SK-N-MC (cell line): ENCODE data around the gene OTOF.

ENCODE experiments used
- DNase-seq: peaks from one replicate; pipeline ENCODE4 v3.0.0-alpha.2; 2011; ENCODE audit warnings: low read depth, low spot score
- H3K27ac ChIP-seq: fragments of 200-600 bp; sonication (generic); 2 replicates; pipeline ENCODE4 v1.5.1; 2016; ENCODE audit warnings: mixed run types
- H3K36me3 ChIP-seq: fragments of 200-600 bp; sonication (generic); 2 replicates; pipeline ENCODE4 v1.6.1; 2017; ENCODE audit warnings: antibody characterized with exemption, low read length, mixed read lengths; ENCODE audit not compliant: insufficient read depth
- H3K4me3 ChIP-seq: fragments of 200-600 bp; sonication (generic); 2 replicates; pipeline ENCODE4 v1.5.1; 2016
- H3K9ac ChIP-seq: fragments of 200-600 bp; sonication (generic); 2 replicates; pipeline ENCODE4 v1.8.0; 2017; ENCODE audit warnings: mixed run types, mixed read lengths; ENCODE audit not compliant: insufficient read length
- H3K9me3 ChIP-seq: fragments of 200-600 bp; sonication (generic); 2 replicates; pipeline ENCODE4 v1.6.1; 2017; ENCODE audit warnings: low read depth, mild to moderate bottlenecking, antibody characterized with exemption, low read length, moderate library complexity, mixed read lengths
- EZH2 ChIP-seq: fragments of 200-600 bp; sonication (generic); IDR thresholded peaks from one replicate; pipeline ENCODE4 v1.6.1; 2017; ENCODE audit warnings: antibody characterized with exemption
- FOXP2 ChIP-seq: optimal IDR thresholded peaks from 2 replicates; pipeline ENCODE3; 2011; ENCODE audit warnings: mild to moderate bottlenecking, moderate library complexity; ENCODE audit not compliant: insufficient read depth; ENCODE audit errors: extremely low read length, control extremely low read depth
- POLR2AphosphoS5 ChIP-seq: IDR thresholded peaks from 2 replicates; pipeline ENCODE4 v1.6.1; 2012; ENCODE audit warnings: mild to moderate bottlenecking, low read depth, low read length, borderline replicate concordance

The OTOF gene

DNA sequence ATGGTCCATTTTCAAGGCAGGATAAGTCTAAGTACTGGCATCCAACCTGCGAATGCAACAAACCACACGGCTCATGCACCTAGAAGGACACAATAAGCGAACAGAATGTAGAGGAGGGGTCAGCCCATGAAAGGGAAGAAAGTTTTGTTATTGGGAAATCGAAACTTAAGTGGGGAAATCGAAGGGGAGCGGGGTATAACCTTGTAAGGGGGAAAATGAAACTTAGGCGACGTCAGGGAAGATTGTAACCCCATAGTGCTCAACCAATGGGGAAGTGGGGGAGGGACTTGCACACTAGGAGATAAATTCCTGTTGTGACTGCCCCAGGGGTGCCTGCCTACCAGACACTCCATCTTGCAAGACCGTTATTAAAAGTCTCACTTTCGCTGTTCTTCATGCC is 15.6 kb upstream of the OTOF start:
- Histone ChIP-seq H3K27ac (no peak overlapping the region), H3K36me3 (no peaks in the 10 kb centered on the region), H3K9ac (no peak overlapping the region), H3K4me3 (no peak overlapping the region), H3K9me3 (no peaks in the 10 kb centered on the region)
- TF ChIP-seq POLR2AphosphoS5 (no peak), EZH2 (no peak), FOXP2 (no peak)
- no peak for DNase-seq

DNA sequence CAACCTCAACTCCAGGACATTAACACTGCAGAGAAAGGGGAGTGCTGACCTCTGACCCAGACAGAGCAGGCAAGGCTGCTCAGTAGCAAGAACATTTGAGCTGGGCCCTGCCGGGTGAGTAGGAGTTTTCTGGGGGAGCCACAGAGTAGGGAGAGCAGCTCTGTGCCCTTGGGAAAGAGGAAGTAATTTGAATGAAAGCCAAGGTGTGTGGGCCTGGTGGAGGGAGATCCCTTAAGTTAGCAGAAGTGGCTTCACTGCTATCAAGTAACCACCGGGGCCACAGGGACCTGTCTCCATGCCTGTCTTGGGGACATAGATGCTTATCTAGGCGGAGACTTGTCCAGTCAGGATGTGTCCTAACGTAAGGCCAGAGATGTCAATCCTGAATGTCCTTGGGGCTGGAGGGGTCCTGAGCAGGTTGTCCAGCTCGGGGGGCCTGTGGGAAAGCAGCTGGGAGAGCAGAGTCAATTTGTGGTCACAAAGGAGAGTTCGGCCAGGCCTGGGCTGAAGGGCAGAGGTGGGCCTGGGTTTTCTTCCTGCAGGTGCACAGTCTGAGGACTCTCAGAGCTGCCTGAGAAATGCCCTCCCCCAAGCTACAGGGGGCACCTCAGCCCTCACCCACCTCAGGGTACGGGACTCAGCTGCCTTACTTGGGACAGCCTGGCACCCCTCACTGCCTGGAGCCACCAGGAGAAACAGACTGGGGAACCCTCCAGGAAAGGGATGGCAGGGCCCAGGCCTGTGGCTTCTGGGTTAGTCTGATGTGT is 15.0 kb upstream of the OTOF start:
- Histone ChIP-seq H3K36me3 (no peaks in the 10 kb centered on the region), H3K9ac (no peak overlapping the region), H3K4me3 (no peak overlapping the region), H3K9me3 (no peaks in the 10 kb centered on the region), H3K27ac (no peak overlapping the region)
- TF ChIP-seq FOXP2 (no peak), POLR2AphosphoS5 (no peak), EZH2 (no peak)
- no peak for DNase-seq

DNA sequence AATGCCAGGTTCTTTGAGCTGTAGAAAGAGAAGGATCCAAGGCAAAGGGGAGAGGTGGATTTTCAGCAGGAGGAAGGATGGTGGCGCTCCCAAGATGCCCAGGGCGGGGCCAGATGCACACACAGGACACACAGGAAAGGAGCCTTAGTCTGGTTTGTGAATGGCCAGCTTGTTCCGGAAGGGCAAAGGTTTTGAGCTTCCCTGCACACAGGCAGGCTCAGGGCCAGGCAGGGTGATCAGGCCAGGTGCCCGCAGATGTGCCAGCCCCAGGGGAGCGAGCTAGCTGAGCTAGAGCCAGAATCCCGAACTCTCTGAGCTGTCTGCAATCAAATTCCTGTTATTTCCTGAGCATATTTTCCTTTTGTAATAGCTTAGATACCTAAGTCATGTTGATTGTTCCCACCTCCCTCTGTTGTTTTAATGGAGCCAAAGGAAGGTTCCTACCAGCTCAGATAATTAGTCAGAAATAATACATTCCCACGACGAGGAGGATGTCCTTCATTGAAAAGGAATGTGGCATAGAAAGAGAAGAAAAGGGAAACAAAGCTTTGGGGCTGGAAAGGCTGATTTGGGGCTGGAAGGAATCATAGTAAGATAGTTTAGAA is 13.7 kb upstream of the OTOF start:
- DNase-seq, result no peak
- Histone ChIP-seq H3K9ac (no peak overlapping the region), H3K9me3 (no peaks in the 10 kb centered on the region), H3K36me3 (no peaks in the 10 kb centered on the region), H3K4me3 (no peak overlapping the region), H3K27ac (no peak overlapping the region)
- TF ChIP-seq FOXP2, result no peak
- no peak for TF ChIP-seq EZH2
- no peak for TF ChIP-seq POLR2AphosphoS5

DNA sequence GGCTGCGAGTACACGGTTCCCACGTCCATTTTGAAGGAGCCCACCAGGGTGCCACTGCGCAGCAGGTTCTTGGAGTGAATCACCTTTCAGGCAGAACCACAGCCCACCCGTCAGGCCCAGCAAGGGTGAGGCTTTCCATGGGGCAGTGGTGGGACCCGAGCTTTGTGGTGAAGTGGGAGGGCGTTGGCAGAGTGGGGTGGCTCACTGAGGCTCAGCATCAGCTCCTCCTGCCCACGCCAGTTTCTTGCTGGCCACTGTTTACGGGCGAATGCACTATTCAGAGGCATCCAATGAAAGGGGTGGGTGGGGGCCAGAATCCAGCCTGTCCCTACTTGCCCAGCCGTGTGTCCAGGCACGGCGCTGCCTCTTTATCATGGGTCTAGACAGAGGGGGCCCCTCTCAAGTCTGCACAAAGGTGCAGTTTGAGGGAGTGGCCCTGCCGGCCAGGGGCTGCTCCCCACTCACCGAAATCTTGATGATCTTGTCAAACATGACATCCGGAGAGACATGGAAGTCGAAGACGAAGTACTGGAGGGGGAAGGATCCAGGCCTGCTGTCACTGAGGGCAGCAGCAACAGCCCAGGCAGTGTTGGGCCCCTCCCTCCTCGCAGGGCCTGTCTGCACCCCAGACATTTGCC is 11.4 kb upstream of the OTOF start:
- no peak overlapping the region for H3K4me3 ChIP-seq
- H3K9me3 ChIP-seq, result no peaks in the 10 kb centered on the region
- H3K9ac ChIP-seq, result no peak overlapping the region
- H3K36me3 ChIP-seq, result no peaks in the 10 kb centered on the region
- TF ChIP-seq POLR2AphosphoS5 (no peak), FOXP2 (no peak), EZH2 (no peak)
- no peak for DNase-seq
- no peak overlapping the region for H3K27ac ChIP-seq

DNA sequence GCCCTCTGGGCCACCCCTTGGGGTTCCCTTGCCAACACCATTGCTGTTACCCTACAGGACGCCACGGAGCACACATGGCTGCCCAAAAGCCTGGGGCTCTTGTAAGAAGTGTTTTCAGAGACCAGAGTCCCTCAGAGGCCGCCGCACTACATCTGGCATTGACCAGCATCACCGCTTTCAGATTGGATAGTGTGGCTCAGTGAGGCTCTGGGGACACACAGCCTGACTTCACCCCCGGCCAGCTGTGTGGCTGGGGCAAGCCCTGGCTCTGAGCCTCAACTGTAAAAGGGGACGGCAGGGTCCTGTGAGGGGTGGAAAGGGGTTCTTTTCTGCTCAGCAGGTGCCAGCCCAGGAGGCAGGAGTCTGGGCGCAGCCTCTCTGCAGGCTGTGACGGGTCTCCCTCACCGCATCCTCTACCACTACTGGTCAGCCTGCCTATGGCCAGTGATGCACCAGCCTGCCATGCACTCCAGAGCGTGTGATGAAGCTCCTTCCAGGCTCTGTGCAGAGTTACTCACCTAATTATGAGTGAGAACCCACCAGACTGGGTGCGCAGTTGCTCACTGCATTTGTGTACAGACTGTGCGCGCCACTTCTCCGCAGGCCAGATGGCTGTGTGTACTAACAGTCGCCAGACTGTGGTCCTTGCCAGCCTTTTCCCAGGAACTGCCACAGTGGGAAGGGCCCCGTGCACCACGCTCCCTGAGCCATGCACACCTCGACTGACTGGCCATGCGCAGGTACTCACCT is 10.7 kb upstream of the OTOF start:
- no peak overlapping the region for H3K9ac ChIP-seq
- H3K9me3 ChIP-seq, result no peaks in the 10 kb centered on the region
- TF ChIP-seq EZH2, result no peak
- no peak for TF ChIP-seq POLR2AphosphoS5
- H3K36me3 ChIP-seq, result no peaks in the 10 kb centered on the region
- no peak for DNase-seq
- H3K4me3 ChIP-seq, result no peak overlapping the region
- H3K27ac ChIP-seq, result no peak overlapping the region

DNA sequence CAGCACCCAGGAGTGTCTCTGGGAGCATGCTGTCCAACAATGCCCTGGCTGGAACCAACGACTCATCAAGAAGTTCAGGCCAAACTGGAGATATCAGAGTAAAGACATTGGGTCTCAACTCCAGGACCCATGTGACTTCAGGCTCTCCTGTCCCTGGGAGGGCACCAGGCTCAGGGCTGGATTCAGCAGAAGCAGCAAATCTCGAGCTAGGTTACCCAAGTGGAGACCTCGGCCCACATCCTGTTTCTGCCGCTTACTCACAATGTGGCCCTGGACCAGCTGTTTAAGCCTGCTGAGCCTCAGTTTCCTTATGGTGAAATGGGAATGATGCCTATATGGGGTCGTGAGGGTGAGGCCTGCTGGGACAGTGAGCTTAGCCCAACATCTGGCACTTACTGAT is 9.3 kb upstream of the OTOF start:
- Histone ChIP-seq H3K4me3 (no peak overlapping the region), H3K9ac (no peak overlapping the region)
- no peak for TF ChIP-seq POLR2AphosphoS5
- no peak for TF ChIP-seq EZH2
- TF ChIP-seq FOXP2, result no peak

DNA sequence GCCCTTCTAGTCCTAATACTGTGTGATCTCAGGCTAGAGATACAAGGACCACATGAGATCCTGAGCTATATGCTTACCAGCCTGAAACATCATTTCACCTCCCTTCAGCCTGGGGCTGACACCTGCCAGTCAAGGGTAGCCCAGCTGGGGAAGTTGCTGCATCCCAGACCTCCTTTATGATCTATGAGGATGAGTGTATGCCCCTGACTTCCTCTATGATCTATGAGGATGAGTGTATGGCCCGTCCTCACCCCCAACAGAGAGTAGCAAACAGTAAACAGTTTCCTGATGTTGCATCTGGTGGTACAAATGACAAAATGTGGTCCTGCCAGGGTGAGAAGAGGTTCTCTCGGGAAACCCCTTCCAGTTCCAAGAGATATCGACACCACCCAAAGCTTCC is 8.9 kb upstream of the OTOF start:
- H3K27ac ChIP-seq, result no peak overlapping the region
- DNase-seq, result no peak
- TF ChIP-seq FOXP2, result no peak
- TF ChIP-seq POLR2AphosphoS5, result no peak
- TF ChIP-seq EZH2, result no peak
- H3K9me3 ChIP-seq, result no peaks in the 10 kb centered on the region
- no peak overlapping the region for H3K9ac ChIP-seq
- no peaks in the 10 kb centered on the region for H3K36me3 ChIP-seq
- no peak overlapping the region for H3K4me3 ChIP-seq

More for the DNA sequence above, 9.3 kb upstream of the OTOF start:
- DNase-seq, result no peak
- Histone ChIP-seq H3K9me3 (no peaks in the 10 kb centered on the region), H3K27ac (no peak overlapping the region), H3K36me3 (no peaks in the 10 kb centered on the region)

DNA sequence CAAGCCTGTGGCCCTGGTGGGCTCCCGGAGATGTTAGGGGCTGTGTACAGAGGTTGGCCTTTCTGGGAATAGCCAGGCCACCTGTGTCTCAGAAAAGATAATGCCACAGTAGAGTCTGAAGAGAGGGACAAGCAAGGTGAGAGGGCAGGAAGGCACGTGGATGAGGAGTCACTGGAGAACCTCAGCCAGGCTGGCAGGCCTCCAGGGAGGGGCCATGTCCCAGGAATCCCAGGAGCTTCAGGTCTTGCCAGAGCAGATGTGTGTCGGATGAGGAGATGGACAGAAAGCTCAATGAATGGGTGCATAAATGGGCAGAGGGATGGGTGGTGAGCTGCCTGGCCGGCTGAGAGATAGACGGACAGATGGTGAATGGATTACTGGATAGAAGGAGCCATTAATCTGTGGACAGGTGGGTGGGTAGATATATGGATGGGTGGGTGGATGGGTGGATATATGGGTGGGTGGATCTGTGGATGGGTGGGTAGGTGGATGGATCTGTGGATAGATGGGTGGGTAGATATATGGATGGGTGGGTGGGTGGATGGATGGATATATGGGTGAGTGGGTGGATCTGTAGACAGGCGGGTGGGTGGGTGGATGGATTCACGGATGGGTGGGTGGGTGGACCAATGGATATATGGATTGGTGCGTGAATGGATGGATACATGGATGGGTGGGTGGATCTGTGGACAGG is 7.9 kb upstream of the OTOF start:
- Histone ChIP-seq H3K4me3 (no peak overlapping the region), H3K9ac (no peak overlapping the region), H3K9me3 (no peaks in the 10 kb centered on the region), H3K27ac (no peak overlapping the region), H3K36me3 (no peaks in the 10 kb centered on the region)
- DNase-seq, result no peak
- TF ChIP-seq EZH2 (no peak), POLR2AphosphoS5 (no peak), FOXP2 (no peak)

DNA sequence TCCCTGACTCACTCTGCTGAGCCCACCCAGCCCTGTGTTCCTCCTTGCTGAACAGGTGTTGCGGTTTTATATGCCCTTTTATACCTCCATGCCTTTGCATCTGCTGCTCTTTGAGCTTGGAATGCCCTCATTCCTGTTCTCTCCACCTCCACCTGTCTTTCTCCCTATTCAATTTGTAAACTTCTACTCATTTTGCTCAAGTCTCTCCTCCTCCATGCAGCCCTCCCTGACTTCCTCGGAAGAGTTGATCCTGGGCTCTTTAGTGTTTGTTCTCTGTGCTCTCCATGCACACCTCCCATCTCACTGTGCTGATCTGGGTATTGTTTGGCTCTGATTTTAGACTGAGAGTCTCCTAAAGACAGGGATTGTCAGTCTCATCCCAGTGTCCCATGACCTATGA is 7.2 kb upstream of the OTOF start:
- H3K9me3 ChIP-seq, result no peaks in the 10 kb centered on the region
- no peak overlapping the region for H3K27ac ChIP-seq
- H3K4me3 ChIP-seq, result no peak overlapping the region
- H3K36me3 ChIP-seq, result no peaks in the 10 kb centered on the region
- DNase-seq, result no peak
- TF ChIP-seq FOXP2 (no peak), POLR2AphosphoS5 (no peak), EZH2 (no peak)
- H3K9ac ChIP-seq, result no peak overlapping the region
